Neural crest cell (in vitro differentiated cells): Measurements from ENCODE around the gene SLC16A11. TPM values are rescaled to one million over a fixed set of nuclear protein-coding genes. Genes with fewer than 3 reads are reported as not detected.
A peak's percentile ranks its signal among the peaks of the same experiment; 100 is the strongest.
"Not testable (repeated sequence)": the region's sequence is repeated elsewhere in the genome, so short reads cannot be mapped to it uniquely, and the experiment has no call there.

Experiments
- DNase-seq: peaks from one replicate; pipeline ENCODE4 v3.0.0; 2021; ENCODE audit warnings: low read depth, mixed read lengths, low spot score
- H3K27ac Mint-ChIP-seq: one replicate; pipeline ENCODE4 v1.8.0; 2021; ENCODE audit warnings: mild to moderate bottlenecking, mixed read lengths; ENCODE audit not compliant: unreplicated experiment
- H3K27me3 Mint-ChIP-seq: 2 replicates; pipeline ENCODE4 v1.8.0; 2021; ENCODE audit warnings: low read depth, mild to moderate bottlenecking, mixed read lengths
- H3K36me3 Mint-ChIP-seq: 2 replicates; pipeline ENCODE4 v1.8.0; 2021; ENCODE audit warnings: low read depth, mild to moderate bottlenecking, mixed read lengths
- H3K4me1 Mint-ChIP-seq: 2 replicates; pipeline ENCODE4 v1.8.0; 2021; ENCODE audit warnings: mixed read lengths
- H3K4me3 Mint-ChIP-seq: one replicate; pipeline ENCODE4 v1.8.0; 2021; ENCODE audit warnings: mild to moderate bottlenecking, mixed read lengths
- H3K9me3 Mint-ChIP-seq: 2 replicates; pipeline ENCODE4 v1.8.0; 2021; ENCODE audit warnings: mixed read lengths
- long read RNA-seq: library from polyadenylated mRNA; unstranded; transcript quantifications from one replicate; pipeline ENCODE4 v2.0.0, GENCODE V29; 2020
- total RNA-seq: library from RNA; stranded (reverse); gene quantifications from 2 replicates; pipeline ENCODE4 v1.2.1, GENCODE V29; 2021
- TF ChIP-seq, protein P1 (sequence below): fragments of 200-600 bp; sonication (generic); conservative IDR thresholded peaks from 2 replicates; pipeline ENCODE4 v1.5.0; 2021; ENCODE audit warnings: antibody characterized with exemption, mild to moderate bottlenecking

Gene SLC16A11, protein sequence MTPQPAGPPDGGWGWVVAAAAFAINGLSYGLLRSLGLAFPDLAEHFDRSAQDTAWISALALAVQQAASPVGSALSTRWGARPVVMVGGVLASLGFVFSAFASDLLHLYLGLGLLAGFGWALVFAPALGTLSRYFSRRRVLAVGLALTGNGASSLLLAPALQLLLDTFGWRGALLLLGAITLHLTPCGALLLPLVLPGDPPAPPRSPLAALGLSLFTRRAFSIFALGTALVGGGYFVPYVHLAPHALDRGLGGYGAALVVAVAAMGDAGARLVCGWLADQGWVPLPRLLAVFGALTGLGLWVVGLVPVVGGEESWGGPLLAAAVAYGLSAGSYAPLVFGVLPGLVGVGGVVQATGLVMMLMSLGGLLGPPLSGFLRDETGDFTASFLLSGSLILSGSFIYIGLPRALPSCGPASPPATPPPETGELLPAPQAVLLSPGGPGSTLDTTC
- not detected in 2 replicates for total RNA-seq
- long read RNA-seq, result 0 reads

DNA sequence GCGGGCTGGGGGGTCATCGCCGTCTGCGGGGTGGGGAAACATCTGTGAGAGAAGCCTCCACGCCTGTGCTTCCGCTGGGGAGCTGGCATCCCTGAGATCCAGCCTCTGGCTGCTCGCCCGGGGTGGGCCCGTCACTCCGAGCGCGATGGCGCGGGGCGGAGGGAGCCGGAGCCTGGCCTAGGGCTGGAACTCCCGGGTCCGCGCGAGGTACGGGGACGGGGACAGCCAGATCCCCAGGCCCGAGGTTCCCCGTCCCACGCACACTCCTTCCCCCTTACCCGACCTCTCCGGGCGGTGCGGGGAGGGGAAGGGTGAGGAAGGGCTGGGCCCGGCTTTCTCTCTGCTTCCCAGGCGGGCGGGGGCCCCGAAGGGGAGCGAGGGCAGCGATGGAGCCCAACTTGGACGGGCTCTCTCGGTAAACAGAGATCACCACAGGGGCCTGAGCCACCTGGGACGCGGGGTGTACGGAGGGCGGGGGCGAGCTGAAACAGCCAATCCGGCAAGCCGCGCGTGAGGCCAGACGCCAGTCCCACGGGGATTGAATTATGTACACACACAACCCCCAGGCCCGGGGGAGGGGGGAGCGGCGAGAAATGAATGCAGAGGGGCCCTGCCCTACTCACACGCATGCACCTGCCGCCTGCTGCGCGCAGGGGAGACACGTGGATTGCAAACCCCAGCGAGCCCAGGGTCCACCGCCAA lies at the start of gene SLC16A11:
Gene SLC16A11 (minus strand): TSS at position 596 of the 702 bp plus-strand sequence. CDS start 579 bp downstream, at position 17.
- no peaks in the 10 kb centered on the region for H3K9me3 Mint-ChIP-seq
- no peaks in the 10 kb centered on the region for H3K36me3 Mint-ChIP-seq
- no peak within 1 kb of the TSS for H3K4me3 Mint-ChIP-seq
- H3K27me3 Mint-ChIP-seq, result peaks cover 84% of the 10 kb centered on the region
- H3K4me1 Mint-ChIP-seq, result peaks cover 35% of the 10 kb centered on the region
- H3K27ac Mint-ChIP-seq, result no peak within 1 kb of the TSS
- no peak for DNase-seq
- TF ChIP-seq, protein P1, sequence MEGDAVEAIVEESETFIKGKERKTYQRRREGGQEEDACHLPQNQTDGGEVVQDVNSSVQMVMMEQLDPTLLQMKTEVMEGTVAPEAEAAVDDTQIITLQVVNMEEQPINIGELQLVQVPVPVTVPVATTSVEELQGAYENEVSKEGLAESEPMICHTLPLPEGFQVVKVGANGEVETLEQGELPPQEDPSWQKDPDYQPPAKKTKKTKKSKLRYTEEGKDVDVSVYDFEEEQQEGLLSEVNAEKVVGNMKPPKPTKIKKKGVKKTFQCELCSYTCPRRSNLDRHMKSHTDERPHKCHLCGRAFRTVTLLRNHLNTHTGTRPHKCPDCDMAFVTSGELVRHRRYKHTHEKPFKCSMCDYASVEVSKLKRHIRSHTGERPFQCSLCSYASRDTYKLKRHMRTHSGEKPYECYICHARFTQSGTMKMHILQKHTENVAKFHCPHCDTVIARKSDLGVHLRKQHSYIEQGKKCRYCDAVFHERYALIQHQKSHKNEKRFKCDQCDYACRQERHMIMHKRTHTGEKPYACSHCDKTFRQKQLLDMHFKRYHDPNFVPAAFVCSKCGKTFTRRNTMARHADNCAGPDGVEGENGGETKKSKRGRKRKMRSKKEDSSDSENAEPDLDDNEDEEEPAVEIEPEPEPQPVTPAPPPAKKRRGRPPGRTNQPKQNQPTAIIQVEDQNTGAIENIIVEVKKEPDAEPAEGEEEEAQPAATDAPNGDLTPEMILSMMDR, result no peak

DNA sequence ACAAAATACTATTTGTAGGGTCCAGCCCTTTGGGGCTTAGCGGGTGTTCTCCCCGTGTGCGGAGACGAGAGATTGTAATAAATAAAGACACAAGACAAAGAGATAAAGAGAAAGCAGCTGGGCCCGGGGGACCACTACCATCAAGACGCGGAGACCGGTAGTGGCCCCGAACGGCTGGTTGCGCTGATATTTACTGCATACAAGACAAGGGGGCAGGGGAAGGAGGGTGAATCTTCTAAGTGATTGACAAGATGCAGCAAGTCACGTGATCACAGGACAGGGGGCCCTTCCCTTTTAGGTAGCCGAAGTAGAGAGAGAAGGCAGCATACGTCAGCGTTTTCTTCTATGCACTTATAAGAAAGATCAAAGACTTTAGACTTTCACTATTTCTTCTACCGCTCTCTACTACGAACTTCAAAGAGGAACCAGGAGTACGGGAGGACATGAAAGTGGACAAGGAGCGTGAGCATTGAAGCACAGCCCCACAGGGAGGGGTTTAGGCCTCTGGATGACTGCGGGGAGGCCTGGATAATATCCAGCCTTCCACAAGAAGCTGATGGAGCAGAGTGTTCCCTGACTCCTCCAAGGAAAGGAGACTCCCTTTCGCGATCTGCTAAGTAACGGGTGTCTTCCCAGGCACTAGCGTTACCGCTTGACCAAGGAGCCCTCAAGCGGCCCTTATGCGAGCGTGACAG lies 47.6 kb upstream of the SLC16A11 start:
- not testable (repeated sequence) for H3K9me3 Mint-ChIP-seq, H3K27me3 Mint-ChIP-seq, H3K4me1 Mint-ChIP-seq, H3K4me3 Mint-ChIP-seq, H3K36me3 Mint-ChIP-seq, H3K27ac Mint-ChIP-seq, DNase-seq

DNA sequence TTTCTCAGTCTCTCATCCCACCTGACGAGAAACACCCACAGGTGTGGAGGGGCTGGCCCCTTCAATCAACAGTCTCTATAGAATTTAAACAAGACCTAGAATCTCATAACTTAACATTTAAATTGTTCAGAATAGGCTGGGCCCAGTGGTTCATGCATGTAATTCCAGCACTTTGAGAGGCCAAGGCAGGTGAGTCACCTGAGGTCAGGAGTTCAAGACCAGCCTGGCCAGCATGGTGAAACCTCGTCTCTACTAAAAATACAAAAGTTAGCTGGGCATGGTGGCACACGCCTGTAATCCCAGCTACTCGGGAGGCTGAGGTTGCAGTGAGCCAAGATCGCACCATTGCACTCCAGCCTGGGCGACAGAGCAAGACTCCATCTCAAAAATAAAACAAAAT lies 45.7 kb upstream of the SLC16A11 start:
- H3K36me3 Mint-ChIP-seq, H3K27me3 Mint-ChIP-seq, H3K27ac Mint-ChIP-seq, H3K9me3 Mint-ChIP-seq, H3K4me3 Mint-ChIP-seq, H3K4me1 Mint-ChIP-seq, DNase-seq: not testable (repeated sequence)

DNA sequence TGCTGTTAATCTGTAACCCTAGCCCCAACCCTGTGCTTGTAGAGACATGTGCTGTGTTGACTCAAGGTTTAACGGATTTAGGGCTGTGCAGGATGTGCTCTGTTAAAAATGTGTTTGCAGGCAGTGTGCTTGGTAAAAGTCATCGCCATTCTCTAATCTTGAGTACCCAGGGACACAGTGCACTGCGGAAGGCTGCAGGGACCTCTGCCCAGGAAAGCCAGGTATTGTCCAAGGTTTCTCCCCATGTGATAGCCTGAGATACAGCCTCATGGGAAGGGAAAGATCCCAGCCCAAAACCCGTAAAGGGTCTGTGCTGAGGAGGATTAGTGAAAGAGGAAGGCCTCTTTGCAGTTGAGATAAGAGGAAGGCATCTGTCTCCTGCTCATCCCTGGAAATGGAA lies 44.5 kb upstream of the SLC16A11 start:
- not testable (repeated sequence) for H3K4me1 Mint-ChIP-seq, H3K4me3 Mint-ChIP-seq, H3K27ac Mint-ChIP-seq, DNase-seq, H3K36me3 Mint-ChIP-seq, H3K9me3 Mint-ChIP-seq, H3K27me3 Mint-ChIP-seq

DNA sequence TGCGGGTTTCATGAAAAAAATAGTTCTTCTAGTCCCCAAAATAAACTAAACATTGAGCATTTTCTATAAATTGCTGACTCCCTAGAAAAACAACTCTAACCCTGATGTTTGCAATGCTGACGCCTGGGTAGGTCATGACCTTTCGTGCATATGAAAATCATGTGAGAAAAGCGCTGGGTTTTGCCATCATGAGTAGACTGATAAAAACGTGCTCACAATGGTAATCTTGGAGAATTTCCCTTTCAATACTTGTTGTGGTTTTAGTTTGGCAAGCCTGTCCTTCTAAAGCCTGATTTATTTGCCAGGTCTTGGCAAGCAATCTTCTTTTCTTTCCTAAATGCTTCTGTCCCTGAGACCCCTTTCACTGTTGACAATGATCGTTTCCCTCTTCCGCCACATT lies 40.2 kb upstream of the SLC16A11 start:
- Mint-ChIP-seq H3K27ac (peak overlapping the region; percentile 20), H3K4me3 (no peak overlapping the region)
- no peak for DNase-seq

DNA sequence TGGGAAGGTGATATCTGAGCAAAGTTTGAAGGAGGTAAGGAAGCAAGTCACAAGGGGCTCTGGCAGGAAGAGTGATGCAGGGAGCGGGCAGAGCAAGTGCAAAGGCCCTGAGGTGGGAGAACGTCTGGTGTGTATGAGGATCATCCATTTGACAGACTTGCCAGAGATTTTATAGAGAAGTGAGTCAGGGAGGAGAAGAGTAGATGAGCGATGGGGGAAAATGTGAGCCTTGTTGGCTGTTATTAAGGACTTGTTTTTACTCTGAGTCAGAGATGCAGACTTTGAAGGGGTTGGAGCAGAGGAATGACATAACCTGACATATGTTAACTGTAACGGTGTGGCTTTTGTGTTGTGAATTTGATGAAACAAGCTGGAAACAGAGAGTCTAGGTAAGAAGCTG lies 39.7 kb upstream of the SLC16A11 start:
- peaks cover 4% of the 10 kb centered on the region for H3K4me1 Mint-ChIP-seq
- TF ChIP-seq, protein P1, result no peak
- peaks cover 9% of the 10 kb centered on the region for H3K9me3 Mint-ChIP-seq
- H3K27me3 Mint-ChIP-seq, result no peaks in the 10 kb centered on the region
- H3K4me3 Mint-ChIP-seq, result no peak overlapping the region
- H3K27ac Mint-ChIP-seq, result no peak overlapping the region
- no peak for DNase-seq
- no peaks in the 10 kb centered on the region for H3K36me3 Mint-ChIP-seq

More for the DNA sequence above, 40.2 kb upstream of the SLC16A11 start:
- TF ChIP-seq, protein P1, result no peak
- peaks cover 4% of the 10 kb centered on the region for H3K4me1 Mint-ChIP-seq
- peaks cover 7% of the 10 kb centered on the region for H3K9me3 Mint-ChIP-seq
- no peaks in the 10 kb centered on the region for H3K27me3 Mint-ChIP-seq
- no peaks in the 10 kb centered on the region for H3K36me3 Mint-ChIP-seq
